Coronary artery (tissue), 2 donors: ENCODE data around the gene HSPA9.

Source experiments
- DNase-seq: peaks from one replicate; pipeline ENCODE4 v3.0.0-alpha.2; 2017; ENCODE audit warnings: low spot score
- H3K27ac ChIP-seq, 2 donors: fragments of 200-600 bp; sonication (generic); one replicate each; pipeline ENCODE4 v1.5.1; 2016 to 2019
- H3K4me3 ChIP-seq: fragments of 200-600 bp; sonication (generic); 2 replicates; pipeline ENCODE4 v1.5.1; 2016; ENCODE audit warnings: mild to moderate bottlenecking, moderate library complexity
- TF ChIP-seq, protein P1 (sequence below): fragments of 200-600 bp; sonication (generic); IDR thresholded peaks from one replicate; pipeline ENCODE4 v1.5.1; 2019; ENCODE audit warnings: antibody characterized with exemption

Gene HSPA9

DNA sequence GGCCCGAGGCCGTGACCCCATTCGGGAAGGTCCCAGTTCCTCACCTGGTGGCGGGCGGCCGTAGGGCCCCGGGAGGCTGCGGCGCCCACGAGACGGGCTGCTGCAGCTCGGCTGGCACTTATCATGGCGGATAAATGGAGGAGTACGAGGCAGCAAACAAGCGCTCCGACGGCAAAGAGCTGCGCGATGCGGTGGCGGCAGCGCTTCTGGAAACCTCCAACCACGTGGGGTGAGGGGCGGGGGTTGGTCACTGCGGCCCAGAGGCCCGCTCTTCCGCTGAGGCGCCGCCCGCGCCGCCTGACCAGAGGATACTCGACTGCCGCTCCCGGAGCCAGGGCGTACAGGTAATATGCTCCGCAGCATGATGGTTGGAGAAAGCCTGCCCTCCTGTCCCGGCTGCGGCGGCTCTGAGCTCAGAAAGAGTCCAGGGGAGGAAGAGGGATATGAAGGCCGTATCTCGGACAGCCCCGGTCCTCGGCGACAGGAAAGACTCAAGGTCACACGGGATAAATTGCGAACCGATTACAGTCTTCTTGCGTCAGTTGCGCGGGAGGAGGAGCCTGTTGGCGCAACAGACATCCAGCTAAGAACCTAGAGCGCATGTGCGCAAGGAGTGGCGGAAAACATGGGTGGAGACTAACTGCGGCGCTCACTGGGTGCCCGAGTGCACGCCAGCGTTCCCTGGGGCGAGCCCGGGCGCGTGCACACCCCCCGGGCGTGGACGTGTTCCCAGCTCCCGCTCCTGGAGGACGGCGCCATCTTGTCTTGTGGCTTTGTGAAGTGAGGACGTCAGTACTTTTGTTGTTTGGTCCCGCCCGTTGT, at the start of gene HSPA9:
HSPA9 (minus strand) TSS at position 208 of the 822 bp plus-strand sequence; CDS start at position 125, 83 bp downstream.
- Histone ChIP-seq H3K4me3 (peak within 1 kb of the TSS; percentile 100), H3K27ac (peak within 1 kb of the TSS; percentile 99 to 100)
- TF ChIP-seq, protein P1, sequence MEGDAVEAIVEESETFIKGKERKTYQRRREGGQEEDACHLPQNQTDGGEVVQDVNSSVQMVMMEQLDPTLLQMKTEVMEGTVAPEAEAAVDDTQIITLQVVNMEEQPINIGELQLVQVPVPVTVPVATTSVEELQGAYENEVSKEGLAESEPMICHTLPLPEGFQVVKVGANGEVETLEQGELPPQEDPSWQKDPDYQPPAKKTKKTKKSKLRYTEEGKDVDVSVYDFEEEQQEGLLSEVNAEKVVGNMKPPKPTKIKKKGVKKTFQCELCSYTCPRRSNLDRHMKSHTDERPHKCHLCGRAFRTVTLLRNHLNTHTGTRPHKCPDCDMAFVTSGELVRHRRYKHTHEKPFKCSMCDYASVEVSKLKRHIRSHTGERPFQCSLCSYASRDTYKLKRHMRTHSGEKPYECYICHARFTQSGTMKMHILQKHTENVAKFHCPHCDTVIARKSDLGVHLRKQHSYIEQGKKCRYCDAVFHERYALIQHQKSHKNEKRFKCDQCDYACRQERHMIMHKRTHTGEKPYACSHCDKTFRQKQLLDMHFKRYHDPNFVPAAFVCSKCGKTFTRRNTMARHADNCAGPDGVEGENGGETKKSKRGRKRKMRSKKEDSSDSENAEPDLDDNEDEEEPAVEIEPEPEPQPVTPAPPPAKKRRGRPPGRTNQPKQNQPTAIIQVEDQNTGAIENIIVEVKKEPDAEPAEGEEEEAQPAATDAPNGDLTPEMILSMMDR, result no peak
- peak; percentile 99 for DNase-seq

DNA sequence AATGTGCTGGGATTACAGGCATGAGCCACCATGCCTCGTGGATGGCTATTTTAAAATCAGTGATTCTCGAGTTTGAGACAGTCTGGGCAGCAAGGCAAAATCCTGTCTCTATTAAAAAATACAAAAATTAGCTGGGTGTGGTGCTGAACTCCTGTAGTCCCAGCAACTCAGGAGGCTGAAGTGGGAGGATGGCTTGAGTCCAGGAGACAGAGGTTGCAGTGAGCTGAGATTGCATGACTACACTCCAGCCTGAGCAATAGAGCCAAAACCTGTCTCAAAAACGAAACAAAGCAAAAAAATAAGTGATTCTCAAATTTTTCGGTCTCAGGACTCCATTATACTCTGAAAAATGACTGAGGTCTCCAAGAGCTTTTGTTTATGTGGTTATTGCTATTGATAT, 47.9 kb upstream of the HSPA9 start:
- Histone ChIP-seq H3K27ac (no peak overlapping the region), H3K4me3 (no peak overlapping the region)
- DNase-seq, result no peak
- TF ChIP-seq, protein P1, result no peak

DNA sequence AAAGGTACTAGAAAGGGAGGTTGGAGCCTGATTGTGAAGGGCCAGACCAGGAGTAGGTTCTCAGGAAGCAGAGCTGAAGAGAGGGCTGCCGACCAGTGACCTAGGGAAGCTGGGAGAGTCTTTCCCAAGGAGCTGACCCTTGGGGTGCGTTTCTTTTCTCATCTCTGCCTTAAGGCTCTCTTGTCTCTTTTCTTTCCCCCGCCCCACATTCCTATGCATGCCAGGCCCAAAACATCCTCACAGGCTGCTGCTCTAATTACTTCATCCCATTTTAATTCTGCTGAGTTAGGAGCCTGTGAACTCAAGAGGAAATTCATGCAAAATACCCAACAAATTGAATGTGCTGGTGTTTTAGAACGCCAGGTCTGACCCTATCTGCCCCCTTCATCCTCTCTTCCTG, 46.9 kb upstream of the HSPA9 start:
- Histone ChIP-seq H3K27ac (no peak overlapping the region), H3K4me3 (no peak overlapping the region)
- DNase-seq, result no peak
- TF ChIP-seq, protein P1, result no peak

DNA sequence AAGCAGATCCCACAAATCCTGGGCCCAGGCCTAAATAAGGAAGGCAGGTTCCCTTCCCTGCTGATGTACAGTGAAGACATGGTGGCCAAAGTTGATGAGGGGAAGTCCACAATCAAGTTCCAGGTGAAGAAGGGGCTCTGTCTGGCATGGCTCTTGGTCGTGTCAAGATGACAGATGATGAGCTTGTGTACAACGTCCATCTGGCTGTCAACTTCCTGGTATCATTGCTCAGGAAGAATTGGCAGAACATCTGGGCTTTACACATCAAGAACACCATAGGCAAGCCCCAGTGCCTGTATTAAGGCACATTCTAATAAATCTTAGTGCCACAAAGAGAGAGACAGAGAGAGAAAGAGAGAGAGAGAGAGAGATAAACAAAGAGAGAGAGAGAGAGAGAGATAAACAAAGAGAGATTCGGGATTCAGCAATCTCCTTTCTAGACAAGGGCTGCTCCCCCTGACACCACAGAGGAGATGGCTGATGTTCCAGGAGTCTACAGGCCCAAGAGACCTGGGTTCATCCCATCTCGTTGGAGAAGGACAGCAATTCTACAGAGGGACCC, 45.5 kb upstream of the HSPA9 start:
- no peak overlapping the region for H3K27ac ChIP-seq
- TF ChIP-seq, protein P1, result no peak
- no peak for DNase-seq

DNA sequence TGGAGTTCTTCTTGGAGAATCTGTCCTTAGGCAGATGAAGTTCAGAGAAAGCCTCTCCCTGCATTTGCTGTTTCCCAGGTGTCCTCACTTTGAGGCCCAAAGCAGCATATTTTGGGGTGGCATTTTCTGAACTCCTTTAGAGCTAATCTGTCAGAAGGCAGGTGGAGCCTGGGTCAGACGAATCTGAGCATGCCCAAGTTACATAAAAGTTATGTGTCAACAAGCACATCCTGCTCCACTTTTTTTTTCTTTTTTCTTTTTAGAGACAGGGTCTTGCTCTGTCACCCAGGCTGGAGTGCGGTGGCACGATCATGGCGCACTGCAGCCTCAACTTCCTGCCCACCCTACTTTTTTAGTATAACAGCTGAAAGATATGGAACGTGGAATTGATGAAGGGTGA, 41.3 kb upstream of the HSPA9 start:
- no peak for DNase-seq
- TF ChIP-seq, protein P1, result no peak
- Histone ChIP-seq H3K27ac (no peak overlapping the region), H3K4me3 (no peak overlapping the region)

More for the DNA sequence above, 45.5 kb upstream of the HSPA9 start:
- H3K4me3 ChIP-seq, result no peak overlapping the region

DNA sequence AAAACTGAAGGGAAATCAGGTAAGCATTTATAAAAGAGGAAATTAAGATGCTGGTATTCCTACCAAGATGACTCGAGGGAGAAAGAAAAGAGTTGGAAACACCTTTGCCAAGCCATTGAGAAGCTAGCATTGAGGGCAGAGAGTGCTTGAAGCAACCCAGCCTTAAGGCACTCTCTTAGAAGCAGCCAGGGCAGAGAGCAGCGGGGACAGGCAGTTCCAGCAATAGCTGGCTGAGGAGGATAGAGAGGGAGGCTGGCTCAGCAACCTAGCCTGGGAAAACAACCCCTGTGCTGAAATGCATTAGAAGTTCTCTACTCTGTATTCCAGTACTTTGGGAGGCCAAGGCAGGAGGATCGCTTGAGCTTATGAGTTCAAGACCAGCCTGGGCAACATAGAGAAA, 40.3 kb upstream of the HSPA9 start:
- no peak overlapping the region for H3K4me3 ChIP-seq
- H3K27ac ChIP-seq, result no peak overlapping the region
- DNase-seq, result no peak
- TF ChIP-seq, protein P1, result no peak
